ENCODE data around the gene MTHFSD.

MTHFSD gene

GRCh38 chr16:86490859-86491639 is 64.0 kb downstream of the MTHFSD start:
- DNase-seq (ENCODE audit: low read depth in 2 of 2), result no peak

- DNase-seq (ENCODE audit: low read depth in 2 of 2), result no peak
These were observed 69.3 kb downstream of the MTHFSD start for GRCh38 chr16:86485746-86486145.

GRCh38 chr16:86484240-86484639 is 70.8 kb downstream of the MTHFSD start:
- DNase-seq (ENCODE audit: low read depth in 2 of 2), result no peak

- DNase-seq (ENCODE audit: low read depth in 2 of 2), result no peak
These were observed 73.4 kb downstream of the MTHFSD start for GRCh38 chr16:86481607-86482006.

- no peak for DNase-seq (ENCODE audit: low read depth in 2 of 2)
These were observed 74.6 kb downstream of the MTHFSD start for GRCh38 chr16:86480444-86480843.
